Stimulated activated CD4-positive, alpha-beta T cell treated with anti-CD3 and anti-CD28 coated beads, Interleukin-15, amount 100 ng/mL, for 24 hours (primary cell): Measurements from ENCODE around the gene NSG1.
A peak's percentile ranks its signal among the peaks of the same experiment; 100 is the strongest.
"Not testable (repeated sequence)": the region's sequence is repeated elsewhere in the genome, so short reads cannot be mapped to it uniquely, and the experiment has no call there.

Experiments
- DNase-seq: peaks from one replicate; pipeline ENCODE4 v3.0.0-alpha.2; 2020

NSG1 gene

DNA sequence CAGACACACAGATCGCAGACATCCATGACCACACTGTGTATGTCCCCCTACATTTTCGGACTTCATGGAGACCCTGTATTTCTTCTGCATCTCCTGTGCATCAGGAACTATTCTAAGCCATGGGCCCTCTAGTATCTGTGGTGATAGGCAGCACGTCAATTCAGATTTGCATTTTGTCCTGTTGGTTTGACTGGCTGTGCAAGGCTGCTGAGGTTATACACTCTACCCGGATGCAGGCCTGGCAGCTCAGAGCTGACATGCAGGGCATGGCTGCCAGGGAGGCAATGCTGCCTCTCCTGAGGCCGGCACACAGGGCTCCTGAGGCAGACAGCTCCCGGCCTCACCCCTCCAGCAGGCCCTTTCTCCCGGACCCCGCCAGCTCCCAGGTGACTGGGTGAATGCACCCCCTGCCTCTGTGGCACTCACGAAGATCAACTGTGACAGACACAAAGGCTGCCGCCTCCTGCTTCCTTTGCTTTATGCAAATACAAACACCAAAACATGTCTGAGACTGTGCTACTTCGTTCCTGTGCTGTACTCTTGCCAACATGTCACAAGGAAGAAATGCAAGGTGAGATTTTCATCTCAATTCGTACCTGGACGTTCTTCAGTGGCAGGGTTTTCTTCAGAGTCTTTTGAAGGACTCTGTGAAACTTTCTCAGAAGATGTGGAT, 51.0 kb downstream of the NSG1 start:
- no peak for DNase-seq

DNA sequence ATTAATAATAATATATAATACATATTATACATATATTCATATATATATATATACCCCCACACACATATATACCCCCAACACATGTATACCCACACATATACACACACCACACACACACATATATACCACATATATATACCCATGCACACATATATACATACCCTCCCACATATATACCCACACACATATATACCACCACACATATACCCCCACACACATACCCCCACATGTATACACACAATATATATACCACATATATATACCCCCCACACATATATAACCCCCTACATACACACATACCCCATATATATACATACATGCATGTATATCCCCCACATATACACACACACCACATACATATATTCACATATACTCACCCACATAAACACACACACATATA, 52.0 kb downstream of the NSG1 start:
- no peak for DNase-seq

DNA sequence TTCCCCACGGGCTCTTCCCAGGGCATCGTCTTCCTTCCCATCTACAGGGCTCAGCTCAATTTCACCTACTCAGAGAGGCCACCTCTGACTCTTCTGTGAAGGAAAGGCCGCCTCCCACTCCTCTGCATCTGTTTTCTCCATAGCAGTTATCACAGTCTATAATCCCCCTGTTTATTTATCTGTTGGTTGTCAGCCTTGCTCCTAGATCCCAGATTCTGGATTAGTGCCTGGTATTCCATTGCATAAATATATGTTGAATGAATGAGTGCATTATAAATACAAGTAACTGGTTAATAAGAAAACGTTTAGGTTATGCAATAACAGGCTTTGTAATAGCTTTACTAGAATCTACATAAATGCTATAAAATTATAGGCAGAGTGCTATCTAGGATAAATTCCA, 52.9 kb downstream of the NSG1 start:
- DNase-seq, result no peak

DNA sequence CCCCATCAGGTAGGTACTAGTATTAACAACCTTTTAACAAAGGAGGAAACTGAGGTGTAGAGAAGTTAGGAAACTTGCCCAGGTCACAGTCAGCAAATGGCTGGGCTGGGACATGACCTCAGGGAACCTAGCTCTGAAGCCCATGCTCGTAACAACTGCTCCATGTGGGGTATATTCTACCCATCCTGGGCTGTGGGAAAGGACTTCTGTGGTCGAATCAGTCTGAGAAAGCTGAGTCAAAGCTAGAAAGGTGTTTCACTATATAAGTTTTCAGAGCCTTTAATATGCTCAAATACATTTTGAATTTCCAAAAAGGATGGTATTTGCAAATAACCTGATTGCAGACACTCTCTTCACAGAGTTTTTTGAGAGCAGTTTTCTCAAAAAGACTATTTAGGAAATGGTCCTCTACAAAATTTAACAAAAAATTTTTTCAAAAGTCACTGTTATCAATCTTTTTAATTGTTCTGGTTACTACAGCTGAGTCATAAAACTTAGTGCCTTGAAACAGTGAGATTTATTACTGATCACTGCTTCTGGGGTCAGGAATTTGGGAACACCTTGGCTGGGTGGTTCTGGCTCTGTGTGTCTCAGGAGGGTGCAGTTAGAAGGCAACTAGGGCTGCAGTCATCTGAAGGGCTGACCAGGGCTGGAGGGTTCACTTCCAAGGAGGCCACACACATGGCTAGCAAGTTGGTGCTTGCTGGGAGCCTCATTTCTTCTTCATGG, 53.6 kb downstream of the NSG1 start:
- DNase-seq, result no peak

DNA sequence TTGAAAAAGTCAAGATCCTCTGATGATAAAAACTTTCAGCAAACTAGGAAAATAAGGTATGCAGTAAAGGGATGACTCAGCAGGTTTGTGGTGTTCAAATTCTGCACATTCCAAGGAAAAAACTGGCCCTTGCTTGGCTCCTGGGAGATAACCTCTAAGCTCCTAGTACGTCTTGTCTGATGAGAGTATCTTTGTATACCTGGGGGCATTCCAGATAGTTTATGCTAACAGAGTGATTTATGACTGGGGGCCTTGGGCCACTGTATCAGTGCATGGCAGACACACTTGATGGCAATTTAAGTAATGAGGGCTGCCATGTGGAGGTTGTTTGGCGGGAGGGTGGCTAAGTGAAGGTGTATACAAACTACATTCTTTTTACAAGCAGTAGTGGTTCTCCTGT, 56.9 kb downstream of the NSG1 start:
- DNase-seq, result no peak

DNA sequence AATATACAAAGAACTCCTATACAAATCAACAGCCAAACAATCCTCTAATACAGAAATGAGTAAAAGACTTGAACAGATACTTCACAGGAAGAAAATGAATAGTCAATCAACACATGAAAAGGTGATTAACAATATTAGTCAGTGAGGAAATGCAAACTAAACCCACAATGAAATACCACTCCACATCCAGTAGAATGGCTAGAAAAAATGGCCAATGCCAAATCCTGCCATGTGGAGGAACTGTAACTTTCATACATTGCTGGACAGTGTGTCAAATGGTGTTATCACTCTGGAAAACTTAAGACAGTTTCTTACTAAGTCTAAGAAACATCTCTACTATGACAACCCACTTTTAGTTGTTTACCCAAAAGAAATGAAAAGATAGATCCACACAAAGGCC, 59.5 kb downstream of the NSG1 start:
- DNase-seq, result no peak

DNA sequence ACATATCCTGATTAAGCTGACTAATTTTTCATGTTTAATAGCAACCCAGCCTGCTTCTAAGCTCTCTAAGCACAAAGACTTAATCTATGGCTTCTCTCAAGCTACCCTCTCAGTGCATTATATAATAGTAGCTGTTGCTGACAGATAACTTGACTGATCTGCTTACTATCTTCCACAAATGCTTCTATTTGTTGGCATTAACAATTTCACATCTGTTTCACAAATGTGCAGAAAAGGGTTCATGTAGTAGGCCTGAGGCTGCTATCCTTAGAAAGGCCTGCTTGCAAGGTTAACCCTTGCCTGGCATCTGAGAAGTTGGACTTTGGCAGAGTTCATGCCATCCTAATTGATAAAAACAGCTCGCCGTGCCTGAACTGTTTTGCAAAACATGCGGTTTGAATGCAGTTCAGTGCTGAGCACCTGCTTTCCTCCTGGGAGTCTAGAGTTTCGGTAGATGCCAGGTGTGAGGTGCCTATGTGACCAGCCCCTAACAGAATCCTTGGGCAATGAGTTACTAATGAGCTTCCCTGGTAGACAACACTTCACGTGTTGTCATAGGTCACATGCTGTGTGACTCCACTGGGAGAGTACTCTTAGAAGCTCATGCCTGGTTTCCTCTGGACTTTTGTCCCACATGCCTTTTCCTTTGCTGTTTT, 68.4 kb downstream of the NSG1 start:
- no peak for DNase-seq

DNA sequence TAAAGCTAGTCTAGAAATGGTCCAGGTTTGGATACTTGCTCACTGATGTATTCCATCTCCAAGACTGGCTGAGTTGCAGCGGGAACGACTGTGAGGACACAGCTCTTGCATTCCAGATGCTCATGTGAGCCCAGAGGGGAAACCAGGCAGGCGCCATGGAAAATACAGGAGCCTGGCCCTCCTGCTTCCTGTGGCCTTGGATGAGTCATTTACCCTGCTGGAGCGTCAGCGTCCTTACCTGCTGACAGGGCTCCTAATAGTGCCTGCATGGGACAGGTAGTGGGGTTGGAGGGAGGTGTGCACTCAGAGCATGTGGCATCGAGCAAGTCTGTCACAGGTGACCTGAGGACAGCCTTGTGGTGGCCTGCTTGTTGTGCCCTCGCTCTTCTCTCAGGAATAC, 69.4 kb downstream of the NSG1 start:
- DNase-seq, result no peak

DNA sequence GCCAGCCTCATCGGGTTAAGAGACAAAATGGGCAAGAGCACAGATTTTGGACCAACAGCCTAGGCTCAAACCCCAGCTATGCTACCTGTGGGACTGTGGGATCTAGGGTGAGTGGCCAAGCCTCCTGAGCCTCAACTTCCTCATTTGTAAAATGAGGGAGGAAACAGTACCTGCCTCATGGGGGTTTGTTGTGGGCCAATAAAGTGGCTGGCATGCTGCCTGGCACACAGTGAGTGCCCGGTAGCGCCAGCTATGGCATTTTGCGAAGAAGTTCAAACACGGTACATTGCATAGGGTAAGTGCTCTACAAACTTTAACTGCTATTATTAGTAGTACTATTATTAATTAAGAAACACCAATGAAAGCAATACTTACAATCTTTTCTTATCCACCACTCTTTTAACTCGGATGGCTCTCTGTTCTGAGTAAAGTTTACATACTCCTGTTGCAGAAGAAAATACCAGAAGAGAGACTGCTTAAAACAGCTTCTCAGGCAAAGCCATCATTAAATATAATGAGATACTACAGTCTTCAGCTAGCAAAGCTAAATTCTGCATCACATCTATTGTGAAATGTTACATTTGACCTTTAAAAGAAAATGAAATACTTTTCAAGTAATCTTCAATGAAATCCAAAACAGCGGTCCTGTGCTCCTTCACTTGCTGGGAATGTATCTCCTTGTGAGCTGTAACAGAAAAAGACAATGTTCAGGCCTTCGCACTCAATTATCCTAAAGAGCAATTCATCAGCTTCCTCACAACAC, 70.1 kb downstream of the NSG1 start:
- DNase-seq, result no peak

DNA sequence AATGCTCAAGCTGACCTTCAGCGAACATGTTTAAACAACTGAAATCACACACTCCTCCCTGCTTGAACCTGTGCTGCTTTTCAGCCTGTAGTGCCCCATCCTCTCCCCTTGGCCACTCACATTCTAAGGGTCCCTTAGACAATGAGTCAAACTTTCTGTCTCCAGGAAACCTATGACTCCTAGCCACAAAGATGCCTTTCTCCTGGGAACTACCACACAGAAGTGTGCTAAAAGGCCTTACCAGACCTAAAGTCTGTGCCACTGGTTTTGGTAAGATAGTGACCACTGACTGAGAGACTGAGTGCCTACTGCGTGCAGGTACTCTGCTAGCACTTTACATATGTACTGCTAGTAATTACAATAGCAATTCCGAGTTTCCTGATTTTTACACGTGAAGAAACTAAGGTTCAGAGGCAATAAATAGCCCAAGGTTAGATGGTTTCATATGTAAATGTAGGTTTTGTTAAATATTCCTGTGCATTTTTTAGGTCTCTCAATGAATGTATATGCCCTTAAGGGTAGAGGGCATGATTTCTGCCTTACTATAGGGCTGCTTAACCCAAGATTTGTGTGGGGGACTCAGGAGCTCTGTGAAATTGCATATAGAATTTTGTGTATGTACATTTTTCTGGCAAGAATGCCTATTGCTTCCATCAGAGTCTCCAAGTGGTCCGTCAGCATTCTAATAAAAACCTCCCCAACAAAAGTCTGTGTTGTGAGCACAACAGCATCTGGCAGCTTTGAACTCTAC, 71.1 kb downstream of the NSG1 start:
- no peak for DNase-seq

DNA sequence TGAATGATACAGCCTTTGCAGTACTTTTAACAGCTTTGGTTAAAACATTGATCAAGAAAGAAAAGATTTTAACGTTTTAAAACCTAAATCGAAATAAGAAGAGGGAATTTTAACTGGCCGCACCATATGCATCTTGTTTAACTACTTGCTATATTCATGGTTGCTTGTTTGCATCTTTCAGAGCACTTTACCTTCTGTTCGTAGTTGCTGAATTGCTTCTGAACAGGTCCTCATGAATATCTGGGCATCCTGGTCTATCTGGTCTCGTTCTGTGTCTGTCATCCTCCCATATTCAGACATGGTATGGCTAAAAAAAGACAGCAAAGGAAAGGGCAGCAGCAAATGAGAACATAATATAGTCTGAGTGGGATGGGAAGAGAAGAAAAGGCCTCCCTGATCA, 72.3 kb downstream of the NSG1 start:
- no peak for DNase-seq

DNA sequence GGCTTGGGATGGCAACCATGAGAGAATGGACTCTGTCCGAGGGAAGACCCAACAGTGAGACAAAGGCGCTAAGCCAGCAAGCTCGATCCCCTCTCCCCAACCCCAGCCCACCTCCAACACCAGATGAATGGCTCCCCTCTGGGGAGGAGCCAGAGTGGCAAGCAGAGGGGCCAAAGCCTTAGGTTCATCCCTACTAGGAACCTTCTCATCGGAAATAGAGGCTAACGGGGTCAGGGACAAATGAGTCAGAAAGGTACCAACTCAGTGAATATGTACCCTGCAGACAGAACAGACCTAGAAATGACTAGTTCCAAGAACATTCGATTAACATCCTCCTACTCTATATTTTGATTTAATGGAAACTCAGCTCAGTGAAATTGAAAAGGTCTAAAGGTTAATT, 73.9 kb downstream of the NSG1 start:
- peak; percentile 29 for DNase-seq

DNA sequence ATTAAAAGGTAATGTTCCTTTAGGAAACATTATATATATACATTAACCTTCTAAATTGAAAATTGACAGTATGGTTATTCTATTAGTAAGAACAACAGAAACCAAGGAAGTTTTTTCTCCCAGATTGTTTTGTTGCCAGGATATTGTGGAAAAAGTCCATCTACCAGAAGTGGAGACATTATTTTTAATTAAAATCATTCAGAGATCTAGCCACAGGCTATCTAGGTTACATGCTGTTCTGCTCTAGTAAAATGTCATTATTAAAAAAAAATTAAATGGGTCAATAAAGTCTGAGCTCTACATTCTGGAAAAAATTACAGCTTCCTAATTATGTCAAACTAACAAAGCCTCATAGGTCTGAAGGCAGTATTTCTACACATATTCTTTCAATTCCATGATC, 74.3 kb downstream of the NSG1 start:
- DNase-seq, result no peak

DNA sequence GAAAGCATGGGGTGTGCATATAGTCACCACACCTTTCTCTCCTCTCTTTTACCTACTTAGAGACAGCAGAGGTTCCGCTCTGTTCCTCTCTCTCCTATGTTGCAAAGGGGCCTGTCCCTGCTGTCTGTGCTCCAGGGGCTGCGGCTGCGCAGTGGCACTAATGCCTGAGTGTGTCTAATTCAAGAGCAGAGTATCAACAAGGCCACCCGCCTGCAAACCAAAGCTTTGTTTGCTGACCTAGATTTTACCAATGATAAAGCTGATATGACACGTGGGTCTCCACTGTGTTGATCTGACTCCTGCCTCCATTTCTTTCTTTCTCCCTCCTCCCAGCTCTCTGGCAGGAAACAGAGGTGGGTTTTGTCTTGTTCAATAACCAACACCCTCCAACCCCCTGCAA, 74.9 kb downstream of the NSG1 start:
- peak; percentile 43 for DNase-seq

DNA sequence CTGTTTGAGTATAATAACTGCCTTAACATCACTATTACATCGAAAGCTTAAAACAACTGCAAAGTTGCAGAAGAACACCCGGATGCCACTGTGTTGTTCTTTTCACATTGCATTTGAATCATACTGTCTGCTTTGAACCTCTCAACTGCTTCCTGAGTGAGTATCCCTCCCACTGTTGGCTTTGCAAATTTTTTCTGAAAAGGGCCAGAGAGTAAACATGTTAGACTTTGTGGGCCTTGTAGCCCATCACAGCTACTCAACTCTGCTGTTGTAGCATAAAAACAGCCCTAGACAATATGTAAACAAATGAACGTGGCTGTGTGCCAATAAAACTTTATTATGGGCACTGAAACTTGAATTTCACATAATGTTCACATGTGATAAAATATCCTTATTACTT, 76.1 kb downstream of the NSG1 start:
- DNase-seq, result no peak

DNA sequence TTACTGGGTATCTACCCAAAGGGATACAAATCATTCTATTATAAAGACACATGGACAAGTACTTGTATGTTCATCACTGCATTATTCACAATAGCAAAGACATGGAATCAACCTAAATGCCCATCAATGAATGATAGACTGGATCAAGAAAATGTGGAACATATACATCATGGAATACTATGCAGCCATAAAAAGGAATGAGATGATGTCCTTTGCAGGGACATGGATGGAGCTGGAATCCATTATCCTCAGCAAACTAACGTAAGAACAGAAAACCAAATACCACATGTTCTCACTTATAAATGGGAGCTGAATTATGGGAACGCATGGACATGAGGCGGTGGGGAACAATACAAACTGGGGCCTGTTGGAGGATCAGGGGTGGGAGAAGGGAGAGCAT, 78.3 kb downstream of the NSG1 start:
- DNase-seq, result not testable (repeated sequence)
